Activated CD4-positive, alpha-beta T cell treated with anti-CD3 and anti-CD28 coated beads for 48 hours (primary cell): ENCODE data around the gene MPZL2.

Experiments used
- DNase-seq: peaks from one replicate; pipeline ENCODE4 v3.0.0-alpha.2; 2020

MPZL2 gene

DNA sequence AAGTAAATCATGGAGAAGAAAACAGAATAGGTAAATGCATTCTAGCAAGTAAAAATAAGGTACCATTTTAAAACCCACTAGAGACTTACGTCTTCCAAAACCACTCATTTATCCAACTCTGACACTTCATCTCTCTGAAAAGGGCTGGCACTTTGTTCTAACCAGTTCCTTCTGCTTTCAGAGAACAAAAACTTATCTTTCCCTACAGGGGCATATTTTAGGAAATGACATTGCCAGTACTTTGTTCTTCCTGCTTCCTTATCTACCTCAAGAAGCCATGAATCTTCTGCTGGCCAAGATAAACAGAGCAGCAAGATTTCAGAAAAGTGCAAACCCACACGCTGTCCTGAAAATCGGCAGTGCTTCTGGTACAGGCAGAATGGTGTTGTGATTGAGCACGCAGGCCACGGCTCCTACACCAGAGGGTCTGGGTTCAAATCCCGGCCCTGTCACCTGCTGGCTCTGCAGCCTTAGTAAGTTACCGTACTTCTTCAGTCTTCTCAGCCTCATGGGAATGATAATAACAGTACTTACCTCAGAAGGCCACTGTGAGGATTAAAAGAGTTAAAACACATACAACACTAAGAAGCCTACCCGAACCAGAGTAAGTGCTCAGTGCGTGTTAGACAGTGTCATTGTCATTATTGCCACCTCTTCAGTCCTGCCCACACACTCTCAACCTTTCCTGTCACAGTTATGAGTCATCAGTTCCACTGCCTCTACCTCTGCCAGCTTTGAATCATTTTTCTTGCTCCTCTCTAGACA, 22.9 kb downstream of the MPZL2 start:
- DNase-seq: peak; percentile 72

DNA sequence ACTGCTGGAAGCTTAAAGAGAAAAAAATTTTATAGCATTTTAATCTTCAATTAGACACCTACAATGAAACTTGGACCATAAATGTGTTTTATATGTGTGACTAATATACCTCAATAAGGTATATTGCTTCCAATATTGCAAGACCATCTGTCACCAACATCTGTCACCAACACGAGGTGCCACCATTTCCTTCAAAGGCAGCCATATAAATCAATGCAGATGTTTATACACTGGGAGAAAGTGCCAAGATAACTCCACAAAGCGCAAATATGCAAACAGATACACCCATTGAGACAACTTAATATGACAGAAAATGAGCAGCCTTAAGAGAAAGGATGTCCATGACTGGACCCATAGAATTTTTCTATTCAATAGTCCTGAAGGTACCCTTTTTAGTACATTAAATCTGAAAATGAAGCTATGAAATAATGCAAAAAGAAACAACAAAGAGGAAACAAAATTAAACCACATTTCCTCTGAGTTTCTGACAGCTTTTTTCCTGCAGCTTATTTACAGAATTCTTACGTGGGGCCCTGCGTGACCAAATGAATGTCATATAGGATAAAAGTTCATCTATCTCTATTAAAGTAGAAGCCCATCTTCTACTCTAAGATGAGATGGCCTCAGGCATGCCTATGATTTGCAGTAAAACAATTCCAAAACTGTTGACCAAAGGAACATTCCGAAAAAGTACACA, 24.4 kb downstream of the MPZL2 start:
- DNase-seq: no peak

DNA sequence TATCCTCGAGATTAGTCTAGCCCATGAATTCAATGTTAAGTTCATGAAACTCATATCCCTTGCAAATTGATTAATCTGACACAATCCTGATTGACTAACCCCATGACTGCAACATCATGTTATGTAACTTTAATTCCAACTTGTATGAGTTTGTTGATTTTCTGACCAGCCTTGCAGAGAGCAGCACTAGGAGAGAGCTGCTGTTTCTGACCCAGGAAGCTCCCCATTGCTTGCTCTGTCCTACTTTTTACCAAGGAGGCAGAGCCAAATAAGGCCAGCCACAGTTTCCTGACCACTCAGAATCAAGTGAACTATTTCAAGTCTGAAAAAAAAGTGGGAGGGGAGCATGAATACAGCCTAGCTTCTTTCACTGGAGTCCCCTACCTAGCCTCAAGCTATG, 25.2 kb downstream of the MPZL2 start:
- no peak for DNase-seq

DNA sequence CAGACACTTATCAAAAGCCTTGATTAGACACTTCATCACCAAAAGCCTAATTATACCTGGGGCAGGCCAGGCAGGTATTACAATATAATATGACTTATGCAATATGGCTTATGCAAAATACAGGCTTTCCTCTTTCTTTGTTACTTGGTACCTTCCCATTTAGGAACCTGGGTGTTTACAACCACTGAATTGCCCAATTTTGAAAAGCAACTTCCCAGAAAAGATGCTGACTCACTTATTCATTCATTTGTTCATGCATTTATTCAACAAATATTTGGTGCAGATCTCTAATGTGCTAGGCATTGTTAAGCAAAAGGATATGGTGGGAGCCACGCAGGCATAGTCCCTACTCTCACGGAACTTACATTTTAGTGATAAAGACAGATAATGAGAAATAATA, 25.7 kb downstream of the MPZL2 start:
- DNase-seq: no peak

DNA sequence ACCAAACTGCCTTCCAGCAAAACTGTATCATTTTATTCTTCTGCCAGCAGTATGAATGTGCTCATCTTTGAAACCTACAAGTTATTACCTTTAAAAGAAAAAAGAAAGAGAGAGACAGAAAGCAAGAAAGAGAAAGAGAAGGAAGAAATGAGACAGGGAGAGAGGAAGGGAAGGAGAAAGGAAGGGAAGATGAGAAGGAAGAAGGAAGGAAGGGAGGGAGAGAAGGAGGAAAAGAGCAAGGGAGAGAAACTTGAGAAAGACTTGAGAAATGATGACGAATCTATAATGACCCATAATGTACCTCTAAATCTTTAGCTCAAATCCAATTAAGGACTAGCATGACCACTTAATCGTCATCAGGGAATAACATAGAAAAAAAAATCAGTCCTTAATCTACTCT, 27.9 kb downstream of the MPZL2 start:
- no peak for DNase-seq

DNA sequence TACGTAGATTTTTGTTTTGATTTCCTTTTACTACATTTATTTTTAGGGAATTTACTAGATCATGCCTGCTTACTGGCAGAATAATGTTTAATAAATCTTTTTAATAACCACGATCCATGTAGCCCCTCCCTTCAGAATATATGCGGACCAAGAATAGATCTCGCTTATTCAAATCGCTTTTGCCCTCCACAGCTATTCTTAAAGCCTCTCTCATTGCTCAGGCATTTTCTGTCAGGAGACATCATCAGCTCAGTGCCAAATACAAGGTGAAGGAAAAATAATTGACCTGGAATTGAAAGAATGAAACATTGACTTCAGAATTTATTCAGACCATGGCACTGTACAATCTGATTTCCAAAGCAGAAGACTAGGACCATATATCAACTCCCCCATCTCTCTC, 29.3 kb downstream of the MPZL2 start:
- no peak for DNase-seq

DNA sequence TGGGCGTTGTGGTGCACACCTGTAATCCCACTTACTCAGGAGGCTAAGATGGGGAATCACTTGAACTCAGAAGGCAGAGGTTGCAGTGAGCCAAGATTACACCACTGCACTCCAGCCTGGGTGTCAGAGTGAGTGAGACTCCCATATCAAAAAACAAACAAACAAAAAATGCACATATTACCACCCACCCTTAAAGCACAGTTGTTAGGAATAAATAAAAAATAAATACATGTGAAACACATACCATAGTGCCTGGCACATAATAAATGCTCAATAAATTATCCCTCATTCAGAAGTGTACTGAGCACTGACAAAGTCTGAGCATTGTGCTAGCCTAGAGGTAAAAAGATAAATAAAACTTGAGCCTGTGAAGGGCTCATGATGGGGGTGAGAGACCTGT, 30.2 kb downstream of the MPZL2 start:
- no peak for DNase-seq

DNA sequence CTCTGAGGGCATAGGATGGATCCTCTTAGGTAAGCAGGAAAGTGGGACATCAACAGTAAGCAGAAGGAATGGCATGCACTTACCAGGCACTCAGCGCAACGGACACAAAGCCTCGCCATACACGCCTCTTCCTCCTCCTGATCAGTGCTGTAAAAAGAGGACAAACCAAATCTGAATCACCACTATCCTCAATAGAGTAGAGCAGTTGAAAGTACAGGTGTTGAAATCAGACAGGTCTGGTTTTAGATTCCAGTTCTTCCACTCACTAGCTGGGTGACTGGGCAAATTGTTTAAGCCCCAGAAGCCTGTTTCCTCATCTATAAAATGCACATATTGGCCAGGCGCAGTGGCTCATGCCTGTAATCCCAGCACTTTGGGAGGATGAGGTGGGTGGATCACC, 30.7 kb downstream of the MPZL2 start:
- no peak for DNase-seq

DNA sequence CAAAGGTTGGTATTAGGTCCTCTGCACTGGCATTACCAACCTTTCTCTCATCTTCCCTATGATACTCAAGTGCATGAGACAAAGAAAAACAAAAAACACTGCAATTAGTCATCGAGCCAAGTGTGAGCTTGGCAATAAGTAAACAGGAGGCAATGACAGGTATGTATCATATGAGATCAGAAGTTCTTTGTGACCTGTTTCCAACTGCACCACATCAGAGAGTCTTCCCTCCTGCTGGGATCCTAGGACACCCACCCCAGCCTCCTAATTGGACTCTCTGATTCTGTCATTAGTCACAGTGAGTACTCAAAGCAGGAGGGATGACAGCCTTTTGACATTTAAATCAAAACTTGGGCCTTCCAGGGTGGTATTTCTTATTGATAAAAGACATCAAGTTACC, 31.4 kb downstream of the MPZL2 start:
- peak; percentile 76 for DNase-seq

DNA sequence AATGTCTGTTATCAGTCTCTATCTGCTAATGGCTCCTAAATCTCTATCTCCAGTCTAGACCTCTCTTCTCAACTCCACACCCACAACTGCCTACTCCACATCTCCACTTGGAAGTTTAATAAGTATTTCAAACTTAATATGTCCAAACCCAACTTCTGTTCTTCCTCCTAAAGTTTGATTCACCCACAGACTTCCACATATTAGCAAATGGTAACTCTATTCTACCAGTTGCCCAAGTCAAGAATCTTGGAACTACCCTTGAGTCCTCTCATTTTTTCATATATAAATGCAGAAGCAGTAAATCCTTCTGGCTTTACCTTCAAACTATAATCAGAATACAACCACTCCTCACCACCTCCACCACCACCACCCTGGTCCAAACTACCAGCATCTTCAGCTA, 32.6 kb downstream of the MPZL2 start:
- DNase-seq: no peak

DNA sequence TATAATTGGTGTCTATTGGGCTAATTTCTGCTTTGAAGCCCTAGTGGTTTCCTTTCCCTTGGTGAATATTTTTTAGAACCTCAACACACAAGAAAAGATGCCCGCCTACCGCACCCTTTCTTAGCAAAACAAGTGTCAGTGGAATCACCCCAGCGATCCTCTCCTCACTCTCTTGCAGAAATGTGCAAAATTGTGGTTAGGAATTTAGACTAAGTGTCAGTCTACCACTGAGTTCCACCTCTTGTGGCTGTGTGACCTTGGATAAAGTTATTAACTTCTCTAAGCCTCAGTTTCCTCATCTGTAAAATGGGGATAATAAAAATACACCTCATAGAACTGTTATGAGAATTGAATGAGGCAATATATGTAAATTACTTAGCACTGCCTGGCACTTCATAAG, 34.0 kb downstream of the MPZL2 start:
- DNase-seq: no peak

DNA sequence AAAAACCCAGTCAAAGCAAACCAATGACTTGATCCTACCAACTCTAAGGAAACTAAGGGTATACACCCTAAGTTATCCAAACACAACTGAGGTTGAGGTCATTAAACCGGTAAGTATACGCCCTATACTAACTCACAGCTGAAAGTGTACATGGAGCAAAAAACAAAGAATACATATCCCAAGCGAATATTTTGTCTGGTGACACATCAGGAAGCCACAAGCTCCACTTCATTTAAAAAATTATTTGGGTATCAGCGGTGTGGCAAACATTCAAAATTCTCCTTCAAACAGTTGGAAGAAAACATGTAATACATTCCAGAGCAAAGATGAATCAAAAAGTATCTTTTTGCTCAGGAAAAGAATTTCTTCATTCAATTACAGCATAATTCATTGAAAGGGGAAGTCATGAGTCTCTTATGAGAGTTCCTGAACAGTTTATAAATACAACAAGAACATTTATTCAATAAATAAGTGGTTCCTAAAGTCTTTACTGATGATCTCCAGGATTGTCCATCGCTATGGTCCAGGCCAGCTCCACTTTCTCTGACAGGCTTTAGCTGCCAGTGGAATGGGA, 34.7 kb downstream of the MPZL2 start:
- no peak for DNase-seq

DNA sequence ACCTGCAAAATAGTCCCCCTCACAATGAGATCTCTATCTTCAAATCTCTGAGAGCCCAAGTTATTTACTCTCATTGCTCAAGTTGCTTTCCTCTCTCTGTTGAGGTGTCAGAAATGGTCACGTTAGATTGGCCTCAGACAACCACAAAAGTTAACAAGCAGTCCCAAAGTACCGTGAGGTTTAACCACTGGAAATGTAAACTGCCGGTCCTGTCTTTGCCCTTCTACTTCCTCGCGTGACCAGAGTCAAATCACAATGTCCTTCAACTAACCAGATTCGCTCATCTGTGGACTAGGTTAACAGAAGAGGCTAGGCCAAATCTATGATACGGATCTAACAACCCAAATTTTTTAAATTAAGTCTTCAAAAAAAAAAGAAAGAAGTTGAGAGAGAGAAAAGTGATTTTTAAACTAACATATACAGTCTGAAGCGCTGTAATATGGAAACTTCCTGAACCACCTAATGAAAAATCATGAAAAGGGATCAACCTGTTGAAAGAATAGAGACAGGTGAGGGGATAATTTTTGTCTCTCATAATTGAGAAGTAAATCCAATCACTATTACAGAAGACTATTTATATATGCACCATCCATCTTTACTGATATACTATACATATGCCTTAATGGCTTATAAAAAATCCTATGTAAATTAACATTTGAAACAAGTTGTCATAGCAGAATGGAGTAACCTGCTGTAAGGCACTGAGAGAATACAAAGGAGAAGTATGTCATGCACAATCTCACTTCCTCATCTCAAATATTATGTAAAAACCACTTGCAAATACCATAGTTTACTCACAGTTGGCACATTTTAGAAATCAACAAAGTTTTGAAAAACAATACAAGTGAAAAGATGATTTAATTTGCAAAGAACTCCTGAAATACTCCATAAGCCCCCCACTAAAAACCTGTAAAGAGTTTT, 36.0 kb downstream of the MPZL2 start:
- no peak for DNase-seq

DNA sequence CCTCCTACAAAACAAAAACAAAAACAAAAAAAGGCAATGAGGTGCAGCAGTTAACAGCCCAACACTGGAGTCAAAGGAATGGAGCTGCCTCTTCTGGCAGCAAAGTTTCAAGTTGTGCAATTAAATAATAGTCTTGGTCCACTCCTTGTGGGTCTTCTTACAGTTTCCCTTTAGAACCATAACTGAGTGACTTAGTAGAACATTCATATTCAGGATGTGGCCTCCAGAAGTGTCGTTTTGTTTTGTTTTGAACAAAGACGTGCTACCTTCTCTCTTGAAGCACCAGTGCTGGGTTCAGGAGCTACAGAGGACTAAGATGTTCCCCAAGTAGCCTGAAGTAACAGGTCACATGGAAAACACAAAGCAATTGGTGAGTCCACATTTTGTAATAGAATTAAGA, 37.3 kb downstream of the MPZL2 start:
- DNase-seq: no peak

DNA sequence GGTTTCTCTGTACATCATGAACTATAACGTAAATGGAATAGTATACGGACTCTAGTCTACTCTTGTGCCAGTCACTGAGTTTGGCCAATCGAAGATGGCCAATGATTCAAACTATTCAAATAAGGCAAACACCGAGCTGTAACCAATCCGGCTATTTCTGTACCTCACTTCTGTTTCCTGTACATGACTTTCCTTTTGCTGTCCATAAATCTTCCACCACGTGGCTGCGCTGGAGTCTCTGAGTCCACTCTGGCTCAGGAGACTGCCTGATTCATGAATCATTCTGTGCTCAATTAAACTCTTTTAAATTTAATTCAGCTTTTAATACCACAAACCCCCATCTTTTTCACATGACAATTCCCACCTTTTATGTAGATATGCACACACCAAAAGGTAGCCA, 37.8 kb downstream of the MPZL2 start:
- DNase-seq: peak; percentile 41

DNA sequence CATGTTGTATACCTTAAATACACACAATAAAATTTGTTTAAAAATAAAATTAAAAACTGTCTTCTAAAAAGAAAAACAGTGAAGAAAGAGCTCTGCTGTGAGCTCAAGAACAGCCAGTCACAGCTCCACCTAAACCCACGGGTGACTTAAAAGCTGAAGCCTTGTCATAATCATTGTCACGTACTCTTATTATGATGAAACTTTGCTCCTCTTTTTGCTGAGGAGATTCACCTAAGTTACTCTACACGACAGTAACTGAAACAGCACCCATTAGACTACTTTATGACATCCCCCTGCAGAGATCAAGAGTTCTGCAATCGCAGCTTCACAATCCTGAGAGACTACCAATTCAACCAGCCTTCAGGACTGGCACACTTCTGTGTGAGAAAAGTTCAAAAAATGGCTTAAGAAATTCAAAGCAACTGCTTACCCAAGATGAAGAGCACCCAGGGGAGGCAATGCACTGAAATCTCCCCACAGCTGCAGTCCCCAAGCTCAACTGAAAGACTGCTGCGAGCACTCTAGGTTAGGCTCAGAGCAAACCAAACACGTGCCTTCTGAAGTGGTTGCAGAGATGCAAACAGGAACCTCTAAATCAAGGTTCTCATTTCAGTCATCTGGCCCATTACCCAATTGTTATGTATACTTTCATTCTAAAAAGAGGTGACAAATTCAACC, 39.4 kb downstream of the MPZL2 start, which contains the start of gene JAML:
JAML (minus strand) TSS at position 501 of the 678 bp plus-strand sequence. CDS start 10,145 bp downstream, outside the sequence.
- peak; percentile 75 for DNase-seq

DNA sequence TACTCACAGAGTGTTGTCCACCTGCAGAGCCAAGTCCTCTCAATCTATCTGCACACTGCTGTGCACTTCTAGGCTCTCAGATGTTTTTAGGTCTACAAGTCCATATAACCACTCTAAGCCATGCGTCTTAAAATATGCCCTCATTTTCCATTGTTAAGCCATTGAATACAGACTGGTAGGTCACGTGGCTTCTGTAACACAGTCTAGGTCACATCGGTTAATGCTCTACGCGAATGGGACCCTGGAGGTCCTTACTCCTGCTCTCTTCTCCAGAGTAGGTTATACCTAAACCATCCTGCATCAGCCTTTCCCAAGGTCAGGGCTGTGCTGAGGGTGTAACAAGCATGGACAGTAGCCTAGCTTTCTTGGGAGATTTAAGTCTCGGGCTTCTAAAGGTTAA, 40.1 kb downstream of the MPZL2 start:
- DNase-seq: peak; percentile 42

DNA sequence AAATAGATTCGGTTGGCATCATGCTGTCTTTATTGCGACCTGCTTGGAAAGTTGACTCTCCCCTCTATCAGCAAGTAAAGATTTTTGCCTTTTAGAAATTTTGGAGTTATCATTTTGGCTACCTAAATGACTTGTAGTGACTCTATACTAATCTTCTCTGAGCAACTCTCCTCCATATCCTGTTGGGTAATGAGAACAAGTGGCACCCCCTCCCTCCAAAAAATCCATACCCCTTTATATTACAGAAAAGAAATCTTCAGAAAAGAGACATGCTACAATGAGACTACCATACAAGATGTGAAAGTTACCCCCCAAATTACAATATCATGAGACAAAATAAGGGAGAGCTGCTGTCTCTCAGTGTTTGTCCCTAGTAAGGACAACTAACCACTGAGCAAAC, 40.5 kb downstream of the MPZL2 start:
- no peak for DNase-seq

DNA sequence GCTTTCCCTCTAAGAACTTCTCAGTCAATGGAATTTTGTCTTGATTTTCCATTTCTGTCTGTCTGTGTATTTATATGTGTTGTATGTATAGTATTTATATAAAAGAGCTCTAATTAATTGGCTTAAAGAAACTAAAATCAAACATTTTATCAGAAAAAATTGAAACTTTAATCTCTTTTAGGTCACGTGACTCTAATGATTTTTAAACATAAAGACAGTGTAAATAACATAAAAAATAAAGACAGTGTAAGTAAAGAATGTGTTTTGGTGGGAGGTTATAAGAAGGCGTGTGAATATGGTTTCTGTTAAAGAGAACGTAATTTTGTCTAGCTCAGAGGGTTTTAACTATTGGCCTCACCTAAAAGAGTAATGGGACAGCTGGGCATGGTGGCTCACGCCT, 41.7 kb downstream of the MPZL2 start:
- no peak for DNase-seq

DNA sequence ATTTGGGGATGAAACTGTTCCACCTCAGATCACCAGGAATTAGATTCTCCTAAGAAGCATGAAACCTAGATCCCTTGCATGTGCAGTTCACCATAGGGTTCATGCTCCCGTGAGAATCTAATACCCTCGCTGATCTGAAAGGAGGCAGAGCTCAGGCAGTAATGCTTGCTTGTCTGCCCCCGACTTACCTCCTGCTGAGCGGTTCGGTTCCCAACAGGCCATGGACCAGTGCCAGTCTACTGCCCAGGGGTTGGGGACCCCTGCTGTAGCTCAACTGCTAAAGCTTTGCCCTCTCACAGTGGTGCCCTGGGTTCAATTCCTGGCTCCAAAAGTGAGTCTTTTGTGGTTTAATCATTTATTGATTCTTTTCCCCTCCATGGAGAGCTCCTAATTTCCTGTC, 42.7 kb downstream of the MPZL2 start:
- DNase-seq: no peak

DNA sequence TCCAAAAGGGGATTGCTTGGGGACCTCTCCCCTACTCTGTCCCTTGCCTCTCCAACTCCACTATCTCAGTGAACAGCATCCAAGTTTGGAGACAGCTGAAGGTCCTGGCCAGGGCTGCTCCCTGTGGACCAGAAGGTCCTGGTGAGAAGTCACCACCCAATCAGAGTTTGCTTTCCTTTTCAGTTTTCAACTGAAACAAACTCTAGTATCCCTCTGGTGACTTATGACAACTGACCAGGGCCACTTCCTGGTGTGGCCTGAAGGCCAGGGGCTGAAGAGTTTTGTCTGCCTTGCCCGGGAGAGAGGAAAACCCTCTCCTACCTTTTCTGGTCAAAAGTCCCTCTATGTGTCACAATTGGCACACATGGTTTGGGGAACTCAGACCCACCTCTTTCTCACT, 44.4 kb downstream of the MPZL2 start:
- DNase-seq: no peak

DNA sequence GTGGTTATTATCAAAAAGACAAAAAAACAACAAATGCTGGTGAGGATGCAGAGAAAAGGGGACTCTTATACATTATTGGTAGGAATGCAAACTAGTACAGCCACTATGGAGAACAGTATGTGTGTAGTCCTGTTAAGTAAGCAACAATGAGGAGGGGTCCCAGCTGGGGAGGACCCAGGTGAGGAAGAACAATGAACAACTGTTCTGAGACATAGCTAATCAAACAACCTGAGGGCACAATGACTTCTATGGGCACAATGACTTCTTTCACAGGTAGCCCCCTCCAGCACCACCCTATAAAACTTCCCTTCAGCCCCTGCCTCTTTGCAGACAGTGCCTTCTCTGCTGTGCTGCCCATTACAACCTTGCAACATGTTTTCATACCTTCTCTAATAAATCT, 44.9 kb downstream of the MPZL2 start:
- no peak for DNase-seq

DNA sequence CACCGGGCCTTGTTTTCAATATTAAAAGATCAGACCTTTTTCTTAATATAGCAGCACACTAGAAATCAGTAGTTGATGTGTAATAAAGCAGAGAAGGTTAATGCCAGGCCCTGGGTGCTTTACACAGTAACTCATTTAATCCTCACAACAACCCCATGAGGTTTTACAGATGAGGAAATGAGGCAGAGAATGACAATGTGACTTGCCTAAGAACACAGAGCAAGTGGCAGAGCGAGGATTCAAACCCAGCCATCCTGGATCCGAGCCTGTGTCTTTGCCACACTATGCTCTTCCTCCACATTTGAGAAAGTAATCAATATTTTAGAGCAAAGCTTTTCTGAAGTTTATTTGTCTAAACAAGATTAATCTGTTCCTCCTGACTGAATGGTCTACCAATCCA, 46.5 kb downstream of the MPZL2 start:
- peak; percentile 55 for DNase-seq
